DND-41 (cell line): ENCODE results near the gene SFXN5.

Experiments
- EZH2 ChIP-seq: IDR thresholded peaks from 3 replicates; pipeline ENCODE4 v1.6.1; 2012; ENCODE audit warnings: borderline replicate concordance, low read depth, mild to moderate bottlenecking, moderate library complexity, low read length, inconsistent platforms; ENCODE audit not compliant: severe bottlenecking
- TF ChIP-seq, protein P1 (sequence below): IDR thresholded peaks from 2 replicates; pipeline ENCODE4 v1.5.1; 2012; ENCODE audit warnings: borderline replicate concordance, low read length, moderate library complexity, mild to moderate bottlenecking; ENCODE audit not compliant: poor library complexity, severe bottlenecking; ENCODE audit errors: extremely low read depth

GRCh38 chr2:72926811-72927465, 144.6 kb downstream of the SFXN5 start:
- TF ChIP-seq, protein P1, sequence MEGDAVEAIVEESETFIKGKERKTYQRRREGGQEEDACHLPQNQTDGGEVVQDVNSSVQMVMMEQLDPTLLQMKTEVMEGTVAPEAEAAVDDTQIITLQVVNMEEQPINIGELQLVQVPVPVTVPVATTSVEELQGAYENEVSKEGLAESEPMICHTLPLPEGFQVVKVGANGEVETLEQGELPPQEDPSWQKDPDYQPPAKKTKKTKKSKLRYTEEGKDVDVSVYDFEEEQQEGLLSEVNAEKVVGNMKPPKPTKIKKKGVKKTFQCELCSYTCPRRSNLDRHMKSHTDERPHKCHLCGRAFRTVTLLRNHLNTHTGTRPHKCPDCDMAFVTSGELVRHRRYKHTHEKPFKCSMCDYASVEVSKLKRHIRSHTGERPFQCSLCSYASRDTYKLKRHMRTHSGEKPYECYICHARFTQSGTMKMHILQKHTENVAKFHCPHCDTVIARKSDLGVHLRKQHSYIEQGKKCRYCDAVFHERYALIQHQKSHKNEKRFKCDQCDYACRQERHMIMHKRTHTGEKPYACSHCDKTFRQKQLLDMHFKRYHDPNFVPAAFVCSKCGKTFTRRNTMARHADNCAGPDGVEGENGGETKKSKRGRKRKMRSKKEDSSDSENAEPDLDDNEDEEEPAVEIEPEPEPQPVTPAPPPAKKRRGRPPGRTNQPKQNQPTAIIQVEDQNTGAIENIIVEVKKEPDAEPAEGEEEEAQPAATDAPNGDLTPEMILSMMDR, result no peak
- TF ChIP-seq EZH2, result no peak
